K562 (cell line): Measurements from ENCODE around the gene SAPCD1. TPM values are rescaled to one million over a fixed set of nuclear protein-coding genes. Genes with fewer than 3 reads are reported as not detected.

Source experiments
- CBFA2T2 ChIP-seq: fragments of 450-650 bp; conservative IDR thresholded peaks from 2 replicates; pipeline ENCODE4 v1.6.1; 2017; ENCODE audit warnings: mild to moderate bottlenecking
- KDM2B ChIP-seq: fragments of 250-450 bp; sonication (Bioruptor Pico); IDR thresholded peaks from 2 replicates; pipeline ENCODE4 v1.8.0; 2021; ENCODE audit warnings: mild to moderate bottlenecking, moderate library complexity
- NR2F6 ChIP-seq: fragments of 450-650 bp; formaldehyde crosslinking; IDR thresholded peaks from 2 replicates; pipeline ENCODE4 v1.4.0; 2020; ENCODE audit warnings: mild to moderate bottlenecking
- PPARD ChIP-seq: fragments of 250-450 bp; sonication (Bioruptor Pico); IDR thresholded peaks from 2 replicates; pipeline ENCODE4 v1.8.0; 2022; ENCODE audit warnings: inconsistent platforms, mild to moderate bottlenecking, moderate library complexity
- PYGO2 ChIP-seq: fragments of 450-650 bp; IDR thresholded peaks from 2 replicates; pipeline ENCODE4 v1.6.1; 2016; ENCODE audit warnings: mild to moderate bottlenecking, missing genetic modification characterization, moderate library complexity, missing compliant biosample characterization
- RHOXF2B ChIP-seq: fragments of 250-450 bp; sonication (Bioruptor Pico); conservative IDR thresholded peaks from 2 replicates; pipeline ENCODE4 v1.5.1; 2021
- SMAD3 ChIP-seq: fragments of 450-650 bp; formaldehyde crosslinking; conservative IDR thresholded peaks from 2 replicates; pipeline ENCODE4 v1.4.0; 2020; ENCODE audit warnings: mild to moderate bottlenecking
- SNRNP70 ChIP-seq: fragments of 200-400 bp; formaldehyde crosslinking; optimal IDR thresholded peaks from 2 replicates; pipeline ENCODE3; 2017; ENCODE audit warnings: low read depth, low read length
- VEZF1 ChIP-seq: fragments of 200-800 bp; sonication (Bioruptor generic); IDR thresholded peaks from 2 replicates; pipeline ENCODE4 v1.6.1; 2017; ENCODE audit warnings: missing genetic modification characterization, missing compliant biosample characterization
- ZNF253 ChIP-seq: fragments of 250-450 bp; sonication (Bioruptor Pico); conservative IDR thresholded peaks from 2 replicates; pipeline ENCODE4 v1.6.1; 2021; ENCODE audit warnings: mild to moderate bottlenecking
- ZNF263 ChIP-seq: sonication (generic); formaldehyde crosslinking; IDR thresholded peaks from 2 replicates; pipeline ENCODE4 v1.8.0; 2022; ENCODE audit warnings: mild to moderate bottlenecking, missing genetic modification reagents, borderline replicate concordance
- ZNF311 ChIP-seq: fragments of 250-450 bp; sonication (Bioruptor Pico); IDR thresholded peaks from 2 replicates; pipeline ENCODE4 v1.4.0; 2020; ENCODE audit warnings: mild to moderate bottlenecking, moderate library complexity
- polyA plus RNA-seq, 8 experiments: library from polyadenylated mRNA; depleted of rRNA in 4 of 8; stranded (reverse) in 5 of 8; unstranded in 3 of 8; fragments of >200 nt; fragmentation: Nextera tagmentation in 2 of 8; fragmentation: Illumina TruSeq in 1 of 8; extraction: Ambion mirVana in 2 of 8; extraction: Trizol in 1 of 8; gene quantifications; 2 replicates each; pipeline versions ENCODE4 v1.2.1 to v1.2.3, GENCODE V29; 2011 to 2014; ENCODE audit warnings: inconsistent platforms in 1 of 8, missing spikeins in 1 of 8
- total RNA-seq, 7 experiments: library from RNA; depleted of rRNA in 6 of 7; stranded (reverse); fragments of >200 nt in 6 of 7; fragmentation: Illumina TruSeq in 2 of 7; extraction: Trizol in 2 of 7; gene quantifications; 2 replicates each; pipeline versions ENCODE4 v1.2.1 to v1.2.3, GENCODE V29; 2011 to 2021; ENCODE audit warnings: low replicate concordance in 1 of 7
- TF ChIP-seq, protein P1 (sequence below): IDR thresholded peaks from 2 replicates; pipeline ENCODE4 v1.6.1; 2016; ENCODE audit warnings: missing genetic modification characterization, missing compliant biosample characterization
- TF ChIP-seq, protein P2 (sequence below), 2 experiments: IDR thresholded peaks in 1 of 2; conservative IDR thresholded peaks in 1 of 2; 2 replicates each; pipeline ENCODE4 v1.6.1; 2016; ENCODE audit warnings: low read depth in 2 of 2, mild to moderate bottlenecking in 1 of 2, missing compliant biosample characterization in 1 of 2, missing genetic modification characterization in 1 of 2, moderate library complexity in 1 of 2

Gene SAPCD1
- total and polyA plus RNA-seq, 9 of the 15 experiments (the other 6 are each of a cell fraction or from before 2014, with no cell fraction given), result 2.6 to 30.2 (median 7.4) TPM

DNA sequence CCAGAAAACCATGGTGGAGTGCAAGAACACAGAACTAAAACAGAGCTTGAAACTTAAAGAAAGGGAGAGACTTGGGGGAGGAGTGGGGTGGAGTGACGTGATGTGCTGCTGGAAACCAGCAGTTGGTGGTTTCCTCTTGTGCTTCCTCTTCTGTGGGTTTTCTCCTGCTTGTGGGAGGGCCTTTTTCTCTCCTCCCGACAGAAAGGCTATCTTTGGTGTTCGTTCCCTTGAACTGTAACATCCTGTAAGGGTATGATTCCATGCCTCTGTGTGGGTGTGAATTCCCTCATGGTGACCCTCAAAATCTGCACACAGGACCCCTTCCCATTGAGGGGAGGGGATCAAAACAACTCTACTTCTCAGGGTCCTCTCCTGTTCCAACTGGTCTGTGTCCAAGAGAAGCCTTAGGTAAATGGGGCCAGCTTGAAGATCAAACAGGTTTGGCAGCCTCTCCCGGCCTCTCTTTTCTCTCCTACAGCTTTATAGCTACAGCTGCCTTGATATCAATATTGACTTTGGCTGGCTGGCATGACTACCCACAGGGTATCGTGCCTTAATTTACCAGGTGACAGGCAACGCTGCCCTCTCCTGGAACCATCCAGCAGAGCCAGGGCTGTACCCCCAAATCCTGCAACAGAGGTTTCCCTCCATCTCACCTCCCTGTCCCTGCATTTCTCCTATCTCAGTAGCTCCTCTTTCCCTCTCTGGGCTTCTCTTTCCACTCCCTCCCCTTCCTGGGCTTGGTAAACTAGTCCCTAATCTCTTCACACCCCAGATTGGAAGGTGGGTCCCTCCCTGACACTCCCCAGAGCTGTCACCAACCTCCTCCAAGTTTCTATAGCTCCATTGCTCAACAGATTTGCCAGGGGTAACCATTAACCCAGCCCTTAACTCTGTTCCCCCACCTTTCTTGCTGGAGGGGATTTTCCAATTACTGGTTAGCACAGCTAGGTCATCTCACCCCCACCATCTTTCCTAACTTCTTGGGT, 24.2 kb upstream of the SAPCD1 start (continued):
- TF ChIP-seq VEZF1 (CRISPR knock-in tag) (no peak), ZNF253 (CRISPR knock-in tag) (no peak), NR2F6 (CRISPR knock-in tag) (peak; percentile 19; the same call in 1 of the 2 replicates), SNRNP70 (no peak), PYGO2 (tag) (0 out of 2 replicates have a peak, but pooled peaks have one; percentile 67), CBFA2T2 (no peak), RHOXF2B (0 out of 2 replicates have a peak, but pooled peaks have one; percentile 7), SMAD3 (peak; percentile 67), PPARD (CRISPR knock-in tag) (no peak), ZNF263 (no peak), ZNF311 (CRISPR knock-in tag) (peak; percentile 70; the same call in 1 of the 2 replicates), KDM2B (CRISPR knock-in tag) (0 out of 2 replicates have a peak, but pooled peaks have one; percentile 76)
- TF ChIP-seq, protein P1, sequence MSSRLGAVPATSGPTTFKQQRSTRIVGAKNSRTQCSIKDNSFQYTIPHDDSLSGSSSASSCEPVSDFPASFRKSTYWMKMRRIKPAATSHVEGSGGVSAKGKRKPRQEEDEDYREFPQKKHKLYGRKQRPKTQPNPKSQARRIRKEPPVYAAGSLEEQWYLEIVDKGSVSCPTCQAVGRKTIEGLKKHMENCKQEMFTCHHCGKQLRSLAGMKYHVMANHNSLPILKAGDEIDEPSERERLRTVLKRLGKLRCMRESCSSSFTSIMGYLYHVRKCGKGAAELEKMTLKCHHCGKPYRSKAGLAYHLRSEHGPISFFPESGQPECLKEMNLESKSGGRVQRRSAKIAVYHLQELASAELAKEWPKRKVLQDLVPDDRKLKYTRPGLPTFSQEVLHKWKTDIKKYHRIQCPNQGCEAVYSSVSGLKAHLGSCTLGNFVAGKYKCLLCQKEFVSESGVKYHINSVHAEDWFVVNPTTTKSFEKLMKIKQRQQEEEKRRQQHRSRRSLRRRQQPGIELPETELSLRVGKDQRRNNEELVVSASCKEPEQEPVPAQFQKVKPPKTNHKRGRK (tag), result no peak
- TF ChIP-seq, protein P2, sequence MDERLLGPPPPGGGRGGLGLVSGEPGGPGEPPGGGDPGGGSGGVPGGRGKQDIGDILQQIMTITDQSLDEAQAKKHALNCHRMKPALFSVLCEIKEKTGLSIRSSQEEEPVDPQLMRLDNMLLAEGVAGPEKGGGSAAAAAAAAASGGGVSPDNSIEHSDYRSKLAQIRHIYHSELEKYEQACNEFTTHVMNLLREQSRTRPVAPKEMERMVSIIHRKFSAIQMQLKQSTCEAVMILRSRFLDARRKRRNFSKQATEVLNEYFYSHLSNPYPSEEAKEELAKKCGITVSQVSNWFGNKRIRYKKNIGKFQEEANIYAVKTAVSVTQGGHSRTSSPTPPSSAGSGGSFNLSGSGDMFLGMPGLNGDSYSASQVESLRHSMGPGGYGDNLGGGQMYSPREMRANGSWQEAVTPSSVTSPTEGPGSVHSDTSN (CRISPR knock-in tag; IDR thresholded peaks at IDR 0.05; ENCODE audit: low read depth), result no peak
- TF ChIP-seq, protein P2 (tag; conservative IDR thresholded peaks at IDR 0.05; ENCODE audit: low read depth), result peak; percentile 52
